DOHH2 (cell line): Measurements from ENCODE around the gene CNBP.

Experiments
- CTCF ChIP-seq: fragments of 200-600 bp; sonication (generic); IDR thresholded peaks from one replicate; pipeline ENCODE4 v1.5.1; 2014; ENCODE audit warnings: antibody characterized with exemption, mild to moderate bottlenecking, low read depth, low read length; ENCODE audit not compliant: poor library complexity, severe bottlenecking
- EZH2phosphoT487 ChIP-seq: fragments of 200-600 bp; sonication (generic); IDR thresholded peaks from 2 replicates; pipeline ENCODE4 v1.6.1; 2017; ENCODE audit warnings: borderline replicate concordance, mild to moderate bottlenecking, antibody characterized with exemption, low read length, moderate library complexity, mixed read lengths

DNA sequence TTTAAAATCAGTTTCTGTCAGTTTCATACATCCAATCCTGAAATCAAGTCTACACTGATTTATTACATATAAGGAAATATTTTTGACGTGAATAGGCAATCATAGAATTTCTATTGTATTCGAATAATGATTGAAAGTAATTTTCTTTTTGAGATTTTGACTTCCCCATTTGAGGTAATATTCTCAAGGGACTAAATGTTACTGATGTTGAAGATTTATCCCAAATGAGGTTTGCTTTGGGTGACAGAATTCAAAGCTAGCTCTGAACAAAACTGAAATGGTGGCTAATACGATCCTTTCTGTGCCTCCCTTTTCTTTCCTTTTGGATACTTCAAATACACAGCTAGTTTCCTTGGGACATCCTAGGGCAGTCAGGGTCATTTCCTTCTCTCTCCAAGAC, 12.9 kb upstream of the CNBP start:
- TF ChIP-seq CTCF (no peak), EZH2phosphoT487 (no peak)
